Brain pericyte (primary cell): ENCODE results near the gene CTNS.
"Not testable (repeated sequence)": the region's sequence is repeated elsewhere in the genome, so short reads cannot be mapped to it uniquely, and the experiment has no call there.

Source experiments
- DNase-seq: peaks from one replicate; pipeline ENCODE4 v3.0.0-alpha.2; 2012; ENCODE audit warnings: low read depth, low spot score

Gene CTNS

GRCh38 chr17:3682033-3682432 is 45.5 kb downstream of the CTNS start:
- no peak for DNase-seq

DNA sequence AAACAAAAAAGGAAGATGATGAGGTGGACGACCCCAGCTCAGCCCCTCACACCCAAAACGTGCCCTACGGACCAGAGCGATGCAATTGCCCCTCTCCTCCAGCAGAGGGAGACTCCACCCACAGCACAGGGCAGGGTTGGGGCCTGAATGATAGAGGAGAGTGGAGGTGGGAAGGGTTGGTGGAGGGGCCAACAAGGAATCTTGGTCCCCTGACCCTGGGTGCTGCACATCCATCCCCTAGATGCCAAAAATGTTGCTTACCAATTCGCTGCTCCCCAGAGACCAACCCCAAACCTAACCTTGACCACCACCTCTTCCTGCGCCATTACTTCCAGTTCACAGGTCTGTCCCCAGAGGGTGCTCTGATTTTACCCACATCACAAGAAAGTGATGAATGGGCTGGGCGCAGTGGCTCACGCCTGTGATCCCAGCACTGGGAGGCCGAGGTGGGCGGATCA is 46.5 kb downstream of the CTNS start:
- no peak for DNase-seq

GRCh38 chr17:3685174-3685573 is 48.6 kb downstream of the CTNS start:
- no peak for DNase-seq

DNA sequence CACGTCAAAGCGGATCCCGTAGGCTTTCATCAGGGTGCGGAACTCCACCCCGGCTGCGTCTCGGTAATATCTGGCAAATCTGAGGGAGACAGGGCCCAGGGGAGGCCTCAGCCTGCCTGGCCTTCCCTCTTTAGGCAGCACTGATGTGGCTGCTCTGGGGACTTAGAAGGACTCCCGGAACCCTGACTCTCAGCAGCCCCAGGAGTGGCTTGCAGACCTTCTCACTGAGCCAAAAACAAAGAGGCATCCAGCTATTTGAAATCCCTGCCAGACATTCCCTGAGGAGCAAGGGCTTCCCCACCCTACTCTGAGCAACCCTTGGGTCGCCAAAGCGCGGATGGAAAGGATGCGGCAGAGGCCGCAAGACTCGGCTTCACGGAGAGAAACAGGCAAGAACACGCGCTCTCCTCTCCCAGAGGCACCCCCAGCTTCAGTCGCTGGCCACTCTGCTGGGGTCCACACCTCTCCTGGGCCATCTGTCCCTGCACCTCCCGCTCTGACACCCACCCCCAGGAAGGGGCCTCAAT is 51.5 kb downstream of the CTNS start:
- DNase-seq: no peak

DNA sequence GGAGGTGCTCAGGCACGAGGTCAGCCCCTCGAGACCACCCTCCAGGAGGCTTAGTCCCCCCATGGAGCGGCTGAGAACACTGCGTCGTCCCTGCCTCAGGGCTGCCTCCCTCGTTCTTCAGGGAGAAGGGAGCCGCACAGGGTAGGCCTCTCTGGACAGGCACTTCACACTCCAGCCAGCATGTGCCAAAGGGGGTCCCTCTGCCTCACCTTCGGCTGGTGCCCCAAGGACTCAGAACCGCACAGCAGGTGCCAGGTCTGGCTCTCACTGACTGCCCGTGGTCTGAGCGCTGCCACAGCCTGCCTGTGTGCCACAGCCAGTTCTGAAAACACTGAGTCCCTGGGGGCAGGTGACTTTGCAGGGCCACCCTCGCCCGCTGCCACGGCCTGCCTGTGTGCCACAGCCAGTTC is 52.3 kb downstream of the CTNS start:
- DNase-seq: no peak

- DNase-seq: no peak
Observed at GRCh38 chr17:3689262-3690093, 52.9 kb downstream of the CTNS start.

- no peak for DNase-seq
Observed at GRCh38 chr17:3690094-3690715, 53.6 kb downstream of the CTNS start.

DNA sequence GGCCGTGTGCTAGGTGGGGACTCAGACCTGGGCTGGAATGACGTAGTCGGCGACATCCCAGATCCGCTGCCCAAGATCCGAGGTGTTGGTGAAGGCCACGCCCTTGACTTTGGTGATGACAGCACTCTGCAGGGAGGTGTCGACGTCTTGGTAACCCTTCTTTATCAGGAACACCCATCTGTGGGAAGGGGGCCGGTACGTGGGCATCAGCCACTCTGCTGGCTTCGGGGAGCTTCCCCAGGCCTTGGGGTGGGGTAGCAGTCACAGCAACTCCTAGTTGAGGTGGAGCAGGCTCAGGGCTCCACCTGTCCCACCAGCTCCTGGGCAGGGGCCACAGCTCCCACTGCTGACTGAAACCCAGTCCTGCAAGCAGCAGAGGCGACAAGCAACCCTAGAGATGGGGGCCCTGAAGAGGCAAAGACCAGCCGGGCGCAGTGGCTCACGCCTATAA is 55.1 kb downstream of the CTNS start:
- no peak for DNase-seq

GRCh38 chr17:3692346-3692745 is 55.8 kb downstream of the CTNS start:
- no peak for DNase-seq

- no peak for DNase-seq
Observed at GRCh38 chr17:3693141-3693540, 56.6 kb downstream of the CTNS start.

DNA sequence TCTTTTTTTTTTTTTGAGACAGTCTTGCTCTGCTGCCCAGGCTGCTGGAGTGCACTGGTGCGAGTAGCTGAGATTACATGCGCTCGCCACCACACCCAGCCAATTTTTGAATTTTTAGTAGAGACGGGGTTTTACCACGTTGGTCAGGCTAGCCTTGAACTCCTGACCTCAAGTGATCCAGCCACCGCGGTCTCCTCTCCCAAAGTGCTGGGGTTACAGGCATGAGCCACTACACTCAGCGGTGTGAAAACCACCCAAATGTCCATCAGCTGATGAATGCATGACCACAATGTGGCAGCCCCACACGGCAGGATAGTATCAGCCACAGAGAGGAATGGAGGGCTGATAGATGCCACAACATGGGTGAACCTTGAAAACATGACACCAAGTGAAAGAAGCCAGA is 57.3 kb downstream of the CTNS start:
- DNase-seq: no peak

- DNase-seq: no peak
Observed at GRCh38 chr17:3695129-3695722, 58.7 kb downstream of the CTNS start.

DNA sequence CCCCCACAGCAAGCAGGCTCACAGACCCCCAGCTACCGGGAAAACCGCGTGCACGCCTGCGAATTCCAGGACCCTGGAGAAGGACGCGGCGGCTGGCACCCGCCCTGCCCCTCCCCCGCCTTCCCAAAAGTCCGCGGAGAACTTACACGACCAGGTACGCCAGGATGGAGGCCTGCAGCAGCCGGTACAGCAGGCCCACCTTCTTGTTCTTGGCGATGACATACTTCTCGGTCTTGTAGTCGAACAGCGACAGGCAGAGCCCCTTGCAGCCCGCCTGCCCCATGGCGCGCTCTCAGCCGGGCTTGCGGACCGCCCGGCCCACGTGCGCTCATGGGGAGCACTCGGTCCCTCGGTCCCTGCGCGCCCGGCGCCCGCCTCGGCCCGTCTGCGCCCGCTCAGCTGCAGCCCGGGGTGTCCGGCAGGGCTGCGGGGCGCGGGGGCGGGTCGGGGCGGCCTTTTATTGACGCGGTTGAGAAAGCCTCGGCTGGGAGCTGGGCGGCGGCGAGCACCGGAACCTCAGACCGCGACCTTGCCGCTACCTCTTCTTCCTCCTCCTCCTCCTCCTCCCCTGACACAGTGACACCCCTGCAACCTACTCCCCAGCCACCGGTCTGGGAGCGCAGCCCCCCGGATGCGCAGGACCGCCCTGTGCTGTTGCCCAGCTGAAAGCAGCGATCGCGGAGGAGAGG is 59.3 kb downstream of the CTNS start, which contains the start of gene P2RX5:
Gene P2RX5, minus strand, starts transcription at position 433 of the 689 bp plus-strand sequence. Its CDS starts 150 bp downstream, at position 283.
- DNase-seq: no peak

GRCh38 chr17:3697103-3697476 is 60.5 kb downstream of the CTNS start:
- no peak for DNase-seq

DNA sequence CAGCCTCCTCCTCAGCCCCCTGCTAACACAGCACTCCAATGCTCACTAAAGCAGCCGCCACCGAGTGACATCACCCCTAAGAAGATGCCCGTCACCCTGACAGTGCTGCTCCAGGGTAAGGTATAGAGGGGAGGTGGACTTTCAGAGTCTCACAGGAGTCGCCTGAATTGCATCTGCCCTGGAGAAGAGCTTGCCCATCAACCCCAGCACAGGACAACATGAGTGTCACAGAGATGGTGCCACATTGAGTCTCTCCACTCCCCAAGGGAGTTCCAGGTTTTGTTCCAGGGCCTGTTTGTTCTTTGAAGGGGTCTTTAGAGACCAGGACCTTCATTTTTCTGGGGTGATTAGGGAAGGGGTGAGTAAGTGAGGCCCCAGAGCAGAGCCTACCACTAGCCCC is 61.6 kb downstream of the CTNS start:
- DNase-seq: no peak

GRCh38 chr17:3699951-3700350 is 63.4 kb downstream of the CTNS start:
- DNase-seq: no peak

GRCh38 chr17:3702041-3702539 is 65.5 kb downstream of the CTNS start:
- not testable (repeated sequence) for DNase-seq

DNA sequence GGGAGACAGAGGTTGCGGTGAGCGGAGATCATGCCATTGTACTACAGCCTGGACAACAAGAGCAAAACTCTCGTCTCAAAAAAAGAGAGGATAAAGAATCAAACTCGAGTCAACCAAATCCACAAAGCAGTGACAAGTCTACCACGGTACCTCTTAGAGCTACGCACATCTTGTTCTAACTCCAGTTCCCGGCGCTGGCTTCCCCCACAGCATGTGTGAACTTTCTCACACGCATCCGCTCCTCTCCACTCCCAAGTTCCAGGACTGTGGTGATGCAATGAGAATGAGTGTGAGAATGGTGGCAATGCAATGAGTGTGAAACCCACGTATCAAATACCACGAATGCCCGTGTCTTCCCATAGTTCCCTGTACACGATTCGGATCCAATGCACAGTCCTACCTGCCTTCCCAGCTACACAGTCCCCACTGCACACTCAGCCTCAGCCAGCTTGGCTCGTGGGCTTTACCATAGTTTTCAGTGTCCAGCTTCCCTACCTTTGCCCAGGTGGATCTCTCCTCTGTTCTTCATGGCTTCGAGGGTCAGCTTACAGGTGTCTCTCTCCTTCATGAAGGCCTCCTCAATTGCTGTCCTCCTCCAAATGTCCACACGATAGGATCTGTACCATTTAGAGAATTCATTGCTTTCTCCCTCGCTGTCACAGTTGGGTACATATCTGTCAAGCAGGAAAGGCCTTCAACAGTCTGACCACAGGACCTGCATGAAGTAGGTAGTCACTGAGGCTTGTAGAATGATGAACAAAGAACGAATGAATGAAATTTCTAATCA is 68.6 kb downstream of the CTNS start:
- no peak for DNase-seq

- DNase-seq: not testable (repeated sequence)
Observed at GRCh38 chr17:3705718-3705984, 69.1 kb downstream of the CTNS start.

DNA sequence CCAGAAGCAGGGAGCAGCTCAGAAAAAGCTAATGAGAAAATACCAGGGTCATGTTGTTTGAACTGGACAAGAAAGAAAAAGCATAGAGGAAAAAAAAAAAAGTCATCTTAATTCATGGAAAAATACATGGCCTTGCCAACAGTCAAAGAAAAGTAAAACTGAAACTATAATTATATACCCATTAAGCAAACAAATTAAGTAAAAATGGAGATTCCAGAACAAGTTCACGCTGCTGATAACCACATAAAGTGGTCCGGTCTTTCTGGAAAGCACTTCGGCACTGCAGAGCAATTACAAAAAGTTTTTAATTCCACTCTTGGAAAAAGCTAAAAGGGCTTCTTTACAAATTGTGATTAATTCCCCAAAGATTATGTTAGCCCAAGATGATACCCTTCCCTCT is 71.8 kb downstream of the CTNS start:
- DNase-seq: no peak

GRCh38 chr17:3710951-3711383 is 74.4 kb downstream of the CTNS start:
- no peak for DNase-seq
